ENCODE data around the gene TGM1.

TGM1 gene

DNA sequence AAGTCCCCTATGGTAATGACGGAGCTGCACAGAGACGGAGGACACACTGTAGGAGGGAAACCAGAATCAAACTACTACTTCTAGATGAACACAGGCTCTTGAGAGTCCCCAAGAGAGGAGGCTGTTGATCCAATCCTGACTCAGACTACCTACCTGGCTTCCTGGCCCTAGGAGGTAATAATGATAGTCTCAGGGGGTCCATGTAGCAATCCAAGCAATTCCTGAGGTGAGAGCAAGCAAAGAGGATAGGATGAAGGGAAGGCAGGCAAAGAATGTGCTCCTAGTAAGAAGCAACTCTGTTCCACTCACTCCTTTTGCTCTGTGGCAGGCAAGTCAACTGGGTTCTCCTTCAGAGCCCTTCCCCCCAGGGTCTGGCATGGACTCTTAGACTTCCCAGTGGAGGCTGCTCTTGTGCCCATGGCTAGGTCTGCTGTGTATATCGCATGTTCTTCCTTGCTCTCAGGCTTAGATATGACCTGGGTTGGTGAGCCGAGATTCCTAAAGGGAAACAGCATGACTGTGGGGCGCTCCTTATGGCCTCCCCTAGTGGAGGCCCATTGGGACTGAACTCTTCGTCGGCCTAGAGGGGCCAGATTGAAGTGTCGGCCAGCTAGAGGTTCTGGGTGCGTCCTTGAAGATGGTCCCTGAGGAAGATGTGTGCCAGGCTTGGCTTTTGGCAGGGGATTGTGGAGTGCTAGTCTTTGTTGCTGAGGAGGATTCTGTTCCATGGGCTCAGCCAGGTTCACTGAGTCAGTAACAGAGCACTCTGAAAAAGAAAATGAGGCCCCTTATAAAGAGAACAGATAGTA lies 22.7 kb downstream of the TGM1 start:
- TF ChIP-seq, protein P1, sequence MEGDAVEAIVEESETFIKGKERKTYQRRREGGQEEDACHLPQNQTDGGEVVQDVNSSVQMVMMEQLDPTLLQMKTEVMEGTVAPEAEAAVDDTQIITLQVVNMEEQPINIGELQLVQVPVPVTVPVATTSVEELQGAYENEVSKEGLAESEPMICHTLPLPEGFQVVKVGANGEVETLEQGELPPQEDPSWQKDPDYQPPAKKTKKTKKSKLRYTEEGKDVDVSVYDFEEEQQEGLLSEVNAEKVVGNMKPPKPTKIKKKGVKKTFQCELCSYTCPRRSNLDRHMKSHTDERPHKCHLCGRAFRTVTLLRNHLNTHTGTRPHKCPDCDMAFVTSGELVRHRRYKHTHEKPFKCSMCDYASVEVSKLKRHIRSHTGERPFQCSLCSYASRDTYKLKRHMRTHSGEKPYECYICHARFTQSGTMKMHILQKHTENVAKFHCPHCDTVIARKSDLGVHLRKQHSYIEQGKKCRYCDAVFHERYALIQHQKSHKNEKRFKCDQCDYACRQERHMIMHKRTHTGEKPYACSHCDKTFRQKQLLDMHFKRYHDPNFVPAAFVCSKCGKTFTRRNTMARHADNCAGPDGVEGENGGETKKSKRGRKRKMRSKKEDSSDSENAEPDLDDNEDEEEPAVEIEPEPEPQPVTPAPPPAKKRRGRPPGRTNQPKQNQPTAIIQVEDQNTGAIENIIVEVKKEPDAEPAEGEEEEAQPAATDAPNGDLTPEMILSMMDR (IDR thresholded peaks at IDR 0.05; ENCODE audit: control insufficient read depth, insufficient read depth, low read depth, low read length, missing control alignments): no peak
- no peak for DNase-seq (ENCODE audit: low read depth)
- H3K4me3 ChIP-seq (ENCODE audit: control insufficient read depth, low read depth, low read length): no peak overlapping the region

- no peak for DNase-seq (ENCODE audit: low read depth)
- H3K4me3 ChIP-seq (ENCODE audit: control insufficient read depth, low read depth, low read length): no peak overlapping the region
- TF ChIP-seq, protein P1 (IDR thresholded peaks at IDR 0.05; ENCODE audit: control insufficient read depth, insufficient read depth, low read depth, low read length, missing control alignments): no peak
These were observed 24.4 kb downstream of the TGM1 start for GRCh38 chr14:24238527-24239037.

- TF ChIP-seq, protein P1 (IDR thresholded peaks at IDR 0.05; ENCODE audit: control insufficient read depth, insufficient read depth, low read depth, low read length, missing control alignments): no peak
- no peak for DNase-seq (ENCODE audit: low read depth)
- no peak overlapping the region for H3K4me3 ChIP-seq (ENCODE audit: control insufficient read depth, low read depth, low read length)
These were observed 24.9 kb downstream of the TGM1 start for GRCh38 chr14:24238123-24238522.

DNA sequence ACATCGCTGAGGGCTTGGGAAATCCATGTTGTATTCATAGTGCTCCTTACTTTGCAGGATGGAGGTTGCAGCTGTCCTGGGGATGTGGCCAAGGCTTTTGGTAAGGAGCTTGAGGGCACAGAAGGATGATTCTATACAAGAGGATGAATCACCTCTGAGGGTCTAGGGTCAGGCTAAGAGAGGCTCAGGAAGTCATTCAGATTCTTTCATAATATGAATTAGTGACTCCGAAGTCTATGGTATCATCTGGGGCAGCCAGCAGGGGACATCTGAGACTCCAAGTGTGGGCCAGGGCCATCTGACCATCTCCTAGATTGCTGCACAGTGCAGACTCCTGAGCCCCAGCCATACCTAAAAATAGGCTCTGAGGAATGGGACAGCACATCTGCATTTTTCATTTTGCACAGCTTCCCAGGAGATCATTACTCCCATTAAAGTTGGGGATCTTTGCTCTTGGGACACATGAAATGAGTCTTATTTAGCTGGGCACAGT lies 25.5 kb downstream of the TGM1 start:
- H3K4me3 ChIP-seq (ENCODE audit: control insufficient read depth, low read depth, low read length): no peak overlapping the region
- TF ChIP-seq, protein P1 (IDR thresholded peaks at IDR 0.05; ENCODE audit: control insufficient read depth, insufficient read depth, low read depth, low read length, missing control alignments): no peak
- no peak for DNase-seq (ENCODE audit: low read depth)

DNA sequence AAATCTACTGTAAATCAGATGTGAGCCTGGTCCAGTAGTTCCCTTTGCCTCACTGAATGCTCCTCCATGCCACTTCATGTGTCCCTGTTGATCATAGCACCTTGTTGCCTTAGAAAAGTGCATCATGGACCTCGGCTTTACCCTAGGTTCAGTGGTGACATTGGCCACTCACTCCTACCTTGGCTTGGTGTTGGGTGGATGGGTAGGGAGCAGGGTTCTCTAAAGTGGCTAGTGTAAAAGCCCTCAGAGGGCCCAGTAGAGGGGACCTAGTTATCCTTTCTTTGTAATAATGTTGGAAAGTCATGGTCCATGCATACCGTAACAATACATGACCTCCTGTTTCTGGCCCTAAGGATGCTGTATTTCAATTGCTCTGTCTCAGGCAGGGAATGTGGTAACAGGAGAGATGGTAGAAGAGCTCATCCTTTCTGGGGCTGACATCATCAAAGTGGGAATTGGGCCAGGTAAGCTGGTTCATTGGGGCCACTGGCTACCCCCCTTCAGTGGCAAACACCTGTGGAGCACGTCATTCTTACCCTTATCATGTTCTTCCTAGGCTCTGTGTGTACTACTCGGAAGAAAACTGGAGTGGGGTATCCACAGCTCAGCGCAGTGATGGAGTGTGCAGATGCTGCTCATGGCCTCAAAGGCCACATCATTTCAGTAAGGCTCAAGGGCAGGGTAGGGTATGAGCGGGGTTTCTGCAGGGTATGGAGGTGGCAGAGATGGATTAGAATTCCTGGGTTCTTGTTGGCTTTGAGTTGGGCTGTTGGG lies 26.1 kb downstream of the TGM1 start:
- H3K4me3 ChIP-seq (ENCODE audit: control insufficient read depth, low read depth, low read length): no peak overlapping the region
- DNase-seq (ENCODE audit: low read depth): no peak
- TF ChIP-seq, protein P1 (IDR thresholded peaks at IDR 0.05; ENCODE audit: control insufficient read depth, insufficient read depth, low read depth, low read length, missing control alignments): no peak

DNA sequence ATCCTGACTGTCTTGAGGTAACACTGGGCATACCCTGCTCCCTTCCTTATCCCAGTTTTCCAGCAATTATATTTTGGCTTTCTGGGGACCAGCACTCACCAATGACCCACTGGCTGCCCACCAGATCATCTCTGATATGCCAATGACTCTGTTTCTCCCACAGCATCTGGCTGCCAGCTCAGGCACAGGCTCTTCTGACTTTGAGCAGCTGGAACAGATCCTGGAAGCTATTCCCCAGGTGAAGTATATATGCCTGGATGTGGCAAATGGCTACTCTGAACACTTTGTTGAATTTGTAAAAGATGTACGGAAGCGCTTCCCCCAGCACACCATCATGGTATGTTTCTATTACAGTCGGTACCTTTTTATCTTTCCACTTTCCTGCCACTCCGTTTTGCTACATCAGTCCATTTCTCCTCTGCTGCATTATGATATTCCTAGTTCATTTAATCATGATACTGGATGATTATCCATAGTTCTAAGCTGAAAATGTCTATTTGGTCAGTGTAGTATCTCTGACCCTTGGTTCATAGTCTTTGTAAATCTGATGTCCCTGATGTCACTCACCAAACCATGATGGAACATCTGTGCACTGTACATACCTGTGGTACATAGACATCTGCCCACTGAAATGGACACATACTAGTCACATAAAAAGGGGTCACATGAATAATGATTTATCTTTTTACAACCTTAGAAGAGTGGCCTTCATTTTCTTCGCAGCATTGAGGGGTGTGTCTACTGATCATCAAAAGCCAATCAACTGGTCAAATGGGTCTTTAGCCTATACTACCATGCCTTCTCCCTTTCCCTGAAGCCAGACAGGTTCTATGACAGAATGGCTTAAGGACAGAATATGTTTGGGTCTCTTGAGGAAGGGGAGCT lies 26.9 kb downstream of the TGM1 start:
- no peak for DNase-seq (ENCODE audit: low read depth)
- no peak overlapping the region for H3K4me3 ChIP-seq (ENCODE audit: control insufficient read depth, low read depth, low read length)
- TF ChIP-seq, protein P1 (IDR thresholded peaks at IDR 0.05; ENCODE audit: control insufficient read depth, insufficient read depth, low read depth, low read length, missing control alignments): no peak

Data from AG09309 (cell line).